ENCODE results near the gene PTPRD.

The PTPRD gene

DNA sequence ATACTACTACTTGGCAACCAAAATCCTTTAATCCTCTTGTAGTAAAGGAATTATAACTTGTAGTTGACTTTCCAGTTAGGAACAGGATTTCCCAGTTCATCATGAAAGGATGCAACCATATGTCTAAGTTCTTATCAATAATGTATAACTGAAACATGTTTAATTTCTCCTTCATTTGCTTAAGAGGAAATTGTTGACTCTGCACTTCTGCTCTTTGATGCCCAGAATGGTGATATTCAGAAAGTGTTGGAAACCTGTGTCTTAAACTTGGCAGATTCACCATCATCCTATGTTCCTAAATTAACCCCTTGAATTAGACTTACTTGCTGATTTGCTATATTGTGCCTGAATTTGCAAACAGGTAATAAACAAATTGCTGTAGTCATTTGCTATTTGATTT lies 201.5 kb downstream of the PTPRD start:
- Histone ChIP-seq H3K9me3 (ENCODE audit: control insufficient read depth, insufficient read depth, low read depth, low read length) (no peaks in the 10 kb centered on the region), H3K36me3 (ENCODE audit: control insufficient read depth in 2 of 2, insufficient read depth in 1 of 2, low read length in 2 of 2) (no peaks in the 10 kb centered on the region), H3K4me1 (ENCODE audit: control insufficient read depth, insufficient read depth, low read length) (no peaks in the 10 kb centered on the region), H3K4me3 (ENCODE audit: low read depth, low read length) (no peak overlapping the region), H3K27ac (ENCODE audit: extremely low read depth, low read depth, low read length) (no peak overlapping the region)
- POLR2A ChIA-PET: no interaction called here
- TF ChIP-seq ZSCAN30 (tag by site-specific recombination; IDR thresholded peaks at IDR 0.05): no peak
- TF ChIP-seq, protein P1, sequence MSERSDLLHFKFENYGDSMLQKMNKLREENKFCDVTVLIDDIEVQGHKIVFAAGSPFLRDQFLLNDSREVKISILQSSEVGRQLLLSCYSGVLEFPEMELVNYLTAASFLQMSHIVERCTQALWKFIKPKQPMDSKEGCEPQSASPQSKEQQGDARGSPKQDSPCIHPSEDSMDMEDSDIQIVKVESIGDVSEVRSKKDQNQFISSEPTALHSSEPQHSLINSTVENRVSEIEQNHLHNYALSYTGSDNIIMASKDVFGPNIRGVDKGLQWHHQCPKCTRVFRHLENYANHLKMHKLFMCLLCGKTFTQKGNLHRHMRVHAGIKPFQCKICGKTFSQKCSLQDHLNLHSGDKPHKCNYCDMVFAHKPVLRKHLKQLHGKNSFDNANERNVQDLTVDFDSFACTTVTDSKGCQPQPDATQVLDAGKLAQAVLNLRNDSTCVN (tag by site-specific recombination; optimal IDR thresholded peaks at IDR 0.05): no peak
- TF ChIP-seq ZNF324 (tag by site-specific recombination; IDR thresholded peaks at IDR 0.05): no peak
- CTCF ChIA-PET: no interaction called here

GRCh38 chr9:10403283-10403682 lies 209.5 kb downstream of the PTPRD start:
- no peaks in the 10 kb centered on the region for H3K36me3 ChIP-seq (ENCODE audit: control insufficient read depth in 2 of 2, insufficient read depth in 1 of 2, low read length in 2 of 2)
- H3K4me1 ChIP-seq (ENCODE audit: control insufficient read depth, insufficient read depth, low read length): no peaks in the 10 kb centered on the region
- POLR2A ChIA-PET: no interaction called here
- H3K27ac ChIP-seq (ENCODE audit: extremely low read depth, low read depth, low read length): no peak overlapping the region
- no peaks in the 10 kb centered on the region for H3K9me3 ChIP-seq (ENCODE audit: control insufficient read depth, insufficient read depth, low read depth, low read length)
- H3K4me3 ChIP-seq (ENCODE audit: low read depth, low read length): no peak overlapping the region
- CTCF ChIA-PET: interaction anchor here (0.6 kb wide), 1 partner anchor 347 kb away, joined by 4 read pairs; no protein-coding TSS in a partner anchor
- TF ChIP-seq ZNF394 (tag by site-specific recombination; IDR thresholded peaks at IDR 0.05; ENCODE audit: borderline replicate concordance) (no peak), PRDM4 (tag by site-specific recombination; IDR thresholded peaks at IDR 0.05) (no peak), ZBTB49 (tag by site-specific recombination; IDR thresholded peaks at IDR 0.05; ENCODE audit: low read depth) (no peak), OSR2 (tag by site-specific recombination; IDR thresholded peaks at IDR 0.05) (no peak), ZNF654 (tag by site-specific recombination; IDR thresholded peaks at IDR 0.05; ENCODE audit: low read depth) (no peak), ZNF155 (tag by site-specific recombination; IDR thresholded peaks at IDR 0.05) (no peak), SP3 (tag by site-specific recombination; IDR thresholded peaks at IDR 0.05) (no peak), ZNF837 (tag by site-specific recombination; IDR thresholded peaks at IDR 0.05) (no peak), BCL6B (tag by site-specific recombination; IDR thresholded peaks at IDR 0.05) (no peak), RBAK (tag by site-specific recombination; IDR thresholded peaks at IDR 0.05) (no peak), SALL2 (tag by site-specific recombination; IDR thresholded peaks at IDR 0.05; ENCODE audit: borderline replicate concordance) (no peak), ZNF621 (tag by site-specific recombination; IDR thresholded peaks at IDR 0.05) (no peak), ZNF37A (tag by site-specific recombination; IDR thresholded peaks at IDR 0.05) (no peak), ZFP41 (tag by site-specific recombination; IDR thresholded peaks at IDR 0.05; ENCODE audit: borderline replicate concordance) (no peak), ZNF561 (tag by site-specific recombination; IDR thresholded peaks at IDR 0.05; ENCODE audit: borderline replicate concordance) (no peak), HOXA7 (CRISPR knock-in tag; IDR thresholded peaks at IDR 0.05; ENCODE audit: borderline replicate concordance) (no peak), ZSCAN30 (tag by site-specific recombination; IDR thresholded peaks at IDR 0.05) (no peak)
- TF ChIP-seq, protein P2, sequence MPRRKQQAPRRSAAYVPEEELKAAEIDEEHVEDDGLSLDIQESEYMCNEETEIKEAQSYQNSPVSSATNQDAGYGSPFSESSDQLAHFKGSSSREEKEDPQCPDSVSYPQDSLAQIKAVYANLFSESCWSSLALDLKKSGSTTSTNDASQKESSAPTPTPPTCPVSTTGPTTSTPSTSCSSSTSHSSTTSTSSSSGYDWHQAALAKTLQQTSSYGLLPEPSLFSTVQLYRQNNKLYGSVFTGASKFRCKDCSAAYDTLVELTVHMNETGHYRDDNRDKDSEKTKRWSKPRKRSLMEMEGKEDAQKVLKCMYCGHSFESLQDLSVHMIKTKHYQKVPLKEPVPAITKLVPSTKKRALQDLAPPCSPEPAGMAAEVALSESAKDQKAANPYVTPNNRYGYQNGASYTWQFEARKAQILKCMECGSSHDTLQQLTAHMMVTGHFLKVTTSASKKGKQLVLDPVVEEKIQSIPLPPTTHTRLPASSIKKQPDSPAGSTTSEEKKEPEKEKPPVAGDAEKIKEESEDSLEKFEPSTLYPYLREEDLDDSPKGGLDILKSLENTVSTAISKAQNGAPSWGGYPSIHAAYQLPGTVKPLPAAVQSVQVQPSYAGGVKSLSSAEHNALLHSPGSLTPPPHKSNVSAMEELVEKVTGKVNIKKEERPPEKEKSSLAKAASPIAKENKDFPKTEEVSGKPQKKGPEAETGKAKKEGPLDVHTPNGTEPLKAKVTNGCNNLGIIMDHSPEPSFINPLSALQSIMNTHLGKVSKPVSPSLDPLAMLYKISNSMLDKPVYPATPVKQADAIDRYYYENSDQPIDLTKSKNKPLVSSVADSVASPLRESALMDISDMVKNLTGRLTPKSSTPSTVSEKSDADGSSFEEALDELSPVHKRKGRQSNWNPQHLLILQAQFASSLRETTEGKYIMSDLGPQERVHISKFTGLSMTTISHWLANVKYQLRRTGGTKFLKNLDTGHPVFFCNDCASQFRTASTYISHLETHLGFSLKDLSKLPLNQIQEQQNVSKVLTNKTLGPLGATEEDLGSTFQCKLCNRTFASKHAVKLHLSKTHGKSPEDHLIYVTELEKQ (tag by site-specific recombination; IDR thresholded peaks at IDR 0.05; ENCODE audit: borderline replicate concordance): no peak
